ENCODE measurements around the gene REXO4.

REXO4 gene

DNA sequence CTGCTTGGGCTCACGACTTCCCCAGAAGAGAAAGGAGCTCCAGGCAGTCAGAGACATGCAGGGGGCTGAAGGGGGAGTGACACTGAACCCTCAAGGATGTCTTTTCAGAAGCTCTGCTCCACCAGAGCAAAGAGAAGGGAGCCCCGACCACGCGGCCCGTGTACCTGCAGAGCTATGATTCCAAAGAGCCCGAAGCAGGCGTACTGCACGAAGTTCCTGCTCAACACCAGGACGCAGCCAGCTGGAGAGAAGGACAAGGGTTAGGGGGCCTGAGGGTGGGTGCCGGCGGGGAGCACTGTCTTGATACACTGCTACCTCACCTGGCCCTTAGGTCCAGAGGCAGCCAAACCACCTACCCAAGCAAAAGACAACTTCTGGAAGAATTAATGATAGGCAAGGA is 51.4 kb downstream of the REXO4 start:
- DNase-seq = no peak

GRCh38 chr9:133362359-133363044 is 55.3 kb downstream of the REXO4 start:
- no peak for DNase-seq

DNA sequence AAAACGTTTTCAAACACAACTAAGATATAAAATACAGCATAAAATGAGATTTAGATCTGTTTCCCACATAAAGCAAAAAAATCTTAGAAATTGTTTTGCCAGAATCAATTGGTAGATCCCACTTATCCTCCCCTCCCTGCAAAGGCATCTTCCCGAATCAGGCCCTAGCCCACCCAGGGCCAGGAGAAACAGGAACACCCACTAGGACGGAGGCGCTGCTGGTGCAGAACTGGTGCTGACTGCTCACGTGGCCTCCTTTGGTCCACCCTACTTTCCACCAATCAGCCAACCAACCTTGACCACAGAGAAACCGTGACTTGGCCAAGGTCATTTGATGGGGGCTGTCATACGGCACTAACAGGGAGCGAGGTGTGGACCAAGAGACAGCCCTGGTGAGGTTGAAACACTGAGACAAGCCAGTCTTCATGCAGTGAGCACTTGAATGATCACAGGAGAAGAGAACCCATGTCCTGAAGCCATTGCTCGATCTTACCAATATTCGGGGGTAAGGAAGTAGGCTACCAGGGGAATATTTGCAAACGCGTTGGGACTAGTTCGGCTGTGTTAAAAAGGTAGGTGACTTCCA is 56.2 kb downstream of the REXO4 start:
- no peak for DNase-seq

GRCh38 chr9:133360400-133361393 is 57.1 kb downstream of the REXO4 start:
- no peak for DNase-seq

DNA sequence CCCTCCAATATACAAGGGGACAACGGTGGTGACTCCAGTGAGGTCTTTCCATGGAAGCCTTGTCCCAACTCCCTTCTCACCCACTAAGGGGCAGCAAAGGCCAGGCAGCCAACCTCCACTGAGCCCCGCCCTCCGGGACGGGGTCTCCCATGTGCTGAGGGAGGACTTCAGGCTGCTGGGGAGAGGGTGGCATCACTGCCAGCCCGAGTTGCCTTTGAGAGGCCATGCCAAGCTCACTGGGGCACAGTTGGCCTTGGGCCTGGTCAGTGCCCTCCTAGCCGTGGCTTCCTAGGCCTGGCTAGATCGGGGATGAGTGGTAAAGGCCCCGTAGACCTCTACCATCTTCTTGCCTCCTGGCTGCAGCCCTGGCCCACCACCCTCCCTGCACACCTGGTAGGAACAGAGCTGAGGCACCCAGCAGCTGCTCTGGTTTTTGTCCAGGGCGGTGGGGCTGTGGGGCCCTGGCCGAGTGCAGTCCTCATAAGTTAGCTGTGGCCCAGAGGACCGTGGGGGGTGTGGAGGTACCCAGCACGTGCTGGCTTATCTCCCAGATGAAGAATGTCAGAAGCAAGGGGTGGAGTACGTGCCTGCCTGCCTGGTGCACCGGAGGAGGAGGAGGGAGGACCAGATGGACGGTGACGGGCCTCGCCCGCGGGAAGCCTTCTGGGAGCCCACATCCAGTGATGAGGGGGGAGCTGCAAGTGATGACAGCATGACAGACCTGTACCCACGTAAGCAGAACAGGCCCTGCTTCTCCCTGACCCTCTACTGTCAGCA is 58.2 kb downstream of the REXO4 start:
- DNase-seq = no peak

- no peak for DNase-seq
Measured at GRCh38 chr9:133357656-133358055, 60.2 kb downstream of the REXO4 start.

GRCh38 chr9:133356391-133357091 is 61.3 kb downstream of the REXO4 start, which contains the start of the genes SURF1 and SURF2:
Gene SURF1 (minus strand): TSS chr9:133356487. CDS start chr9:133356453, 34 bp downstream.
Gene SURF2 (plus strand): TSS chr9:133356550. CDS start chr9:133356593, 43 bp downstream.
- DNase-seq = peak; percentile 53

All from DMS153 (cell line).